Liver (tissue), 3 donors: ENCODE results near the gene ORC4.

Experiments used
- EGR1 ChIP-seq, 2 donors: IDR thresholded peaks; 2 replicates each; pipeline ENCODE4 v1.6.1; 2016 to 2018; ENCODE audit warnings: antibody characterized with exemption in 2 of 2, low read depth in 2 of 2
- FOXA1 ChIP-seq: IDR thresholded peaks from 2 replicates; pipeline ENCODE4 v1.6.1; 2016; ENCODE audit warnings: antibody characterized with exemption
- FOXA2 ChIP-seq: IDR thresholded peaks from 2 replicates; pipeline ENCODE4 v1.6.1; 2016; ENCODE audit warnings: antibody characterized with exemption
- GABPA ChIP-seq, 2 donors: IDR thresholded peaks in 1 of 2; conservative IDR thresholded peaks in 1 of 2; 2 replicates each; pipeline ENCODE4 v1.6.1; 2016; ENCODE audit warnings: antibody characterized with exemption in 2 of 2, mild to moderate bottlenecking in 1 of 2, moderate library complexity in 1 of 2
- JUND ChIP-seq, 2 donors: IDR thresholded peaks; 2 replicates each; pipeline ENCODE4 v1.6.1; 2016; ENCODE audit warnings: antibody characterized with exemption in 2 of 2
- RAD21 ChIP-seq, 2 donors: IDR thresholded peaks; 2 replicates each; pipeline ENCODE4 v1.6.1; 2016; ENCODE audit warnings: antibody characterized with exemption in 2 of 2, mild to moderate bottlenecking in 2 of 2
- SP1 ChIP-seq: IDR thresholded peaks from 2 replicates; pipeline ENCODE4 v1.6.1; 2018; ENCODE audit warnings: antibody characterized with exemption, mild to moderate bottlenecking
- TAF1 ChIP-seq: conservative IDR thresholded peaks from 2 replicates; pipeline ENCODE4 v1.6.1; 2016; ENCODE audit warnings: antibody characterized with exemption, mild to moderate bottlenecking
- YY1 ChIP-seq: IDR thresholded peaks from 2 replicates; pipeline ENCODE4 v1.6.1; 2016; ENCODE audit warnings: antibody characterized with exemption, mild to moderate bottlenecking
- TF ChIP-seq, protein P1 (sequence below): fragments of 150-350 bp; IDR thresholded peaks from 2 replicates; pipeline ENCODE4 v1.5.1; 2017; ENCODE audit warnings: improper control_type of control experiment, low read depth, low read length; ENCODE audit not compliant: missing input control
- TF ChIP-seq, protein P2 (sequence below): IDR thresholded peaks from 2 replicates; pipeline ENCODE4 v1.6.1; 2016; ENCODE audit warnings: antibody characterized with exemption, mild to moderate bottlenecking
- TF ChIP-seq, protein P3 (sequence below): IDR thresholded peaks from 2 replicates; pipeline ENCODE4 v1.6.1; 2016; ENCODE audit warnings: antibody characterized with exemption
- TF ChIP-seq, protein P4 (sequence below): IDR thresholded peaks from 2 replicates; pipeline ENCODE4 v1.6.1; 2016; ENCODE audit warnings: antibody characterized with exemption
- donor health status: healthy.
- donor health status: healthy.

DNA sequence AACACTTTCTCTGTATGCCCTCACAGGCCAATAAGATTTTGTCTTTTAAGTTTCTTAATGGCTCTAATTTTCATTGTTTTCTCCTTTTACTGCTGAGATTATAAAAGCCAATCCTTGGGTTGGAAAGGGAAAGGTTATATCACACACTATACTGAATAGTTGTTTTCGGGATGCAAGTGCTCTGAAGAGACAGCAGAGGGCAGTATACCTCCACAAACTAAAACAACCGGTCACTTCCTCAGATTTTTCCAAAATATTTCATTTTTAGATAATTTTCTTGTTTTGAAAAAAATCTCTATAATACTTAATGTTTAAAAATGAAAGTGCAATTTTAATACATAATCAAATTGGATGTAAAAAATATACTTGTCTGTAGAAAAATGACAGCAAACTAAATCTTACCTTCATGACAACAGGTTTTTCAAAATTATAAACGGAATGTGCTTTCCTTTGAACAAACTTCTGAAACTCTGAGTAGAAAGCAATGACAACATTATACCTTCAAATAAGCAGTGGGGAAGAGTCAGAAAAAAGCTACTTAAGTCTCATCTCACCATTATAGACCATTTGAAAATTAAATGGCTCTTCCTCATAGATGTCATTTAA, 82.7 kb downstream of the ORC4 start:
- TF ChIP-seq, protein P1, sequence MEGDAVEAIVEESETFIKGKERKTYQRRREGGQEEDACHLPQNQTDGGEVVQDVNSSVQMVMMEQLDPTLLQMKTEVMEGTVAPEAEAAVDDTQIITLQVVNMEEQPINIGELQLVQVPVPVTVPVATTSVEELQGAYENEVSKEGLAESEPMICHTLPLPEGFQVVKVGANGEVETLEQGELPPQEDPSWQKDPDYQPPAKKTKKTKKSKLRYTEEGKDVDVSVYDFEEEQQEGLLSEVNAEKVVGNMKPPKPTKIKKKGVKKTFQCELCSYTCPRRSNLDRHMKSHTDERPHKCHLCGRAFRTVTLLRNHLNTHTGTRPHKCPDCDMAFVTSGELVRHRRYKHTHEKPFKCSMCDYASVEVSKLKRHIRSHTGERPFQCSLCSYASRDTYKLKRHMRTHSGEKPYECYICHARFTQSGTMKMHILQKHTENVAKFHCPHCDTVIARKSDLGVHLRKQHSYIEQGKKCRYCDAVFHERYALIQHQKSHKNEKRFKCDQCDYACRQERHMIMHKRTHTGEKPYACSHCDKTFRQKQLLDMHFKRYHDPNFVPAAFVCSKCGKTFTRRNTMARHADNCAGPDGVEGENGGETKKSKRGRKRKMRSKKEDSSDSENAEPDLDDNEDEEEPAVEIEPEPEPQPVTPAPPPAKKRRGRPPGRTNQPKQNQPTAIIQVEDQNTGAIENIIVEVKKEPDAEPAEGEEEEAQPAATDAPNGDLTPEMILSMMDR: peak; percentile 88
- TF ChIP-seq YY1 (no peak), TAF1 (no peak), JUND (IDR thresholded peaks at IDR 0.05) (no peak), RAD21 (IDR thresholded peaks at IDR 0.05) (peak; percentile 86 to 87), EGR1 (IDR thresholded peaks at IDR 0.05; ENCODE audit: low read depth in 2 of 2) (no peak), GABPA (IDR thresholded peaks at IDR 0.05 in 1 of 2, conservative IDR thresholded peaks at IDR 0.05 in 1 of 2) (no peak), FOXA1 (no peak), SP1 (no peak), FOXA2 (no peak)
- TF ChIP-seq, protein P2, sequence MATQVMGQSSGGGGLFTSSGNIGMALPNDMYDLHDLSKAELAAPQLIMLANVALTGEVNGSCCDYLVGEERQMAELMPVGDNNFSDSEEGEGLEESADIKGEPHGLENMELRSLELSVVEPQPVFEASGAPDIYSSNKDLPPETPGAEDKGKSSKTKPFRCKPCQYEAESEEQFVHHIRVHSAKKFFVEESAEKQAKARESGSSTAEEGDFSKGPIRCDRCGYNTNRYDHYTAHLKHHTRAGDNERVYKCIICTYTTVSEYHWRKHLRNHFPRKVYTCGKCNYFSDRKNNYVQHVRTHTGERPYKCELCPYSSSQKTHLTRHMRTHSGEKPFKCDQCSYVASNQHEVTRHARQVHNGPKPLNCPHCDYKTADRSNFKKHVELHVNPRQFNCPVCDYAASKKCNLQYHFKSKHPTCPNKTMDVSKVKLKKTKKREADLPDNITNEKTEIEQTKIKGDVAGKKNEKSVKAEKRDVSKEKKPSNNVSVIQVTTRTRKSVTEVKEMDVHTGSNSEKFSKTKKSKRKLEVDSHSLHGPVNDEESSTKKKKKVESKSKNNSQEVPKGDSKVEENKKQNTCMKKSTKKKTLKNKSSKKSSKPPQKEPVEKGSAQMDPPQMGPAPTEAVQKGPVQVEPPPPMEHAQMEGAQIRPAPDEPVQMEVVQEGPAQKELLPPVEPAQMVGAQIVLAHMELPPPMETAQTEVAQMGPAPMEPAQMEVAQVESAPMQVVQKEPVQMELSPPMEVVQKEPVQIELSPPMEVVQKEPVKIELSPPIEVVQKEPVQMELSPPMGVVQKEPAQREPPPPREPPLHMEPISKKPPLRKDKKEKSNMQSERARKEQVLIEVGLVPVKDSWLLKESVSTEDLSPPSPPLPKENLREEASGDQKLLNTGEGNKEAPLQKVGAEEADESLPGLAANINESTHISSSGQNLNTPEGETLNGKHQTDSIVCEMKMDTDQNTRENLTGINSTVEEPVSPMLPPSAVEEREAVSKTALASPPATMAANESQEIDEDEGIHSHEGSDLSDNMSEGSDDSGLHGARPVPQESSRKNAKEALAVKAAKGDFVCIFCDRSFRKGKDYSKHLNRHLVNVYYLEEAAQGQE: no peak
- TF ChIP-seq, protein P3, sequence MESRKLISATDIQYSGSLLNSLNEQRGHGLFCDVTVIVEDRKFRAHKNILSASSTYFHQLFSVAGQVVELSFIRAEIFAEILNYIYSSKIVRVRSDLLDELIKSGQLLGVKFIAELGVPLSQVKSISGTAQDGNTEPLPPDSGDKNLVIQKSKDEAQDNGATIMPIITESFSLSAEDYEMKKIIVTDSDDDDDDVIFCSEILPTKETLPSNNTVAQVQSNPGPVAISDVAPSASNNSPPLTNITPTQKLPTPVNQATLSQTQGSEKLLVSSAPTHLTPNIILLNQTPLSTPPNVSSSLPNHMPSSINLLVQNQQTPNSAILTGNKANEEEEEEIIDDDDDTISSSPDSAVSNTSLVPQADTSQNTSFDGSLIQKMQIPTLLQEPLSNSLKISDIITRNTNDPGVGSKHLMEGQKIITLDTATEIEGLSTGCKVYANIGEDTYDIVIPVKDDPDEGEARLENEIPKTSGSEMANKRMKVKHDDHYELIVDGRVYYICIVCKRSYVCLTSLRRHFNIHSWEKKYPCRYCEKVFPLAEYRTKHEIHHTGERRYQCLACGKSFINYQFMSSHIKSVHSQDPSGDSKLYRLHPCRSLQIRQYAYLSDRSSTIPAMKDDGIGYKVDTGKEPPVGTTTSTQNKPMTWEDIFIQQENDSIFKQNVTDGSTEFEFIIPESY: no peak
- TF ChIP-seq, protein P4, sequence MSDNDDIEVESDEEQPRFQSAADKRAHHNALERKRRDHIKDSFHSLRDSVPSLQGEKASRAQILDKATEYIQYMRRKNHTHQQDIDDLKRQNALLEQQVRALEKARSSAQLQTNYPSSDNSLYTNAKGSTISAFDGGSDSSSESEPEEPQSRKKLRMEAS: no peak
